ENCODE results near the gene FAM3A. TPM values are rescaled to one million over a fixed set of nuclear protein-coding genes. Genes with fewer than 3 reads are reported as not detected.

FAM3A gene
- total RNA-seq, 4 donors from 2014 or later = 62.7 to 112 (median 72.5) TPM

- Histone ChIP-seq H3K27ac (no peak overlapping the region), H3K4me1 (no peaks in the 10 kb centered on the region), H3K4me3 (no peak overlapping the region), H3K27me3 (no peaks in the 10 kb centered on the region), H3K9me3 (no peaks in the 10 kb centered on the region), H3K36me3 (no peaks in the 10 kb centered on the region)
- TF ChIP-seq EP300 (IDR thresholded peaks at IDR 0.05; ENCODE audit: low read depth) = no peak
- TF ChIP-seq POLR2AphosphoS5 (IDR thresholded peaks at IDR 0.05) = no peak
- TF ChIP-seq CTCF (IDR thresholded peaks at IDR 0.05) = no peak
- no peak for TF ChIP-seq POLR2A (IDR thresholded peaks at IDR 0.05)
- WGBS, 2 donors (ENCODE audit: low coverage in 1 of 2) = 95% methylated on average over 9 of the region's 9 CpGs; no CpG with 5 or more reads in 1 of the 2 donors
- in situ Hi-C loops (cut with MboI; ENCODE audit: low pct_ligation_motif_present in 1 of 4, low pct_unique_long_range_greater_than_20kb in 1 of 4, low sequenced_read_pairs in 3 of 4) (no loop called here), intact Hi-C loops (cut with DNase I; ENCODE audit: low total_unique reads) (no loop called here)
- no peak for DNase-seq
These were observed 46.9 kb downstream of the FAM3A start for GRCh38 chrX:154469114-154469513.

GRCh38 chrX:154468217-154468616 lies 47.8 kb downstream of the FAM3A start:
- Histone ChIP-seq H3K36me3 (no peaks in the 10 kb centered on the region), H3K27me3 (no peaks in the 10 kb centered on the region), H3K4me3 (no peak overlapping the region), H3K4me1 (no peaks in the 10 kb centered on the region), H3K27ac (no peak overlapping the region), H3K9me3 (no peaks in the 10 kb centered on the region)
- in situ Hi-C loops (cut with MboI; ENCODE audit: low pct_ligation_motif_present in 1 of 4, low pct_unique_long_range_greater_than_20kb in 1 of 4, low sequenced_read_pairs in 3 of 4) (no loop called here), intact Hi-C loops (cut with DNase I; ENCODE audit: low total_unique reads) (no loop called here)
- 97% methylated on average over 23 of the region's 23 CpGs; no CpG with 5 or more reads in 1 of the 2 donors for WGBS, 2 donors (ENCODE audit: low coverage in 1 of 2)
- TF ChIP-seq POLR2AphosphoS5 (IDR thresholded peaks at IDR 0.05) (no peak), CTCF (IDR thresholded peaks at IDR 0.05) (no peak), EP300 (IDR thresholded peaks at IDR 0.05; ENCODE audit: low read depth) (no peak), POLR2A (IDR thresholded peaks at IDR 0.05) (no peak)
- no peak for DNase-seq

GRCh38 chrX:154467556-154467955 lies 48.5 kb downstream of the FAM3A start:
- Histone ChIP-seq H3K27me3 (no peaks in the 10 kb centered on the region), H3K36me3 (no peaks in the 10 kb centered on the region), H3K4me3 (no peak overlapping the region), H3K9me3 (no peaks in the 10 kb centered on the region), H3K4me1 (no peaks in the 10 kb centered on the region), H3K27ac (no peak overlapping the region)
- WGBS, 2 donors (ENCODE audit: low coverage in 1 of 2) = 95% methylated on average over 19 of the region's 21 CpGs; no CpG with 5 or more reads in 1 of the 2 donors
- in situ Hi-C loops (cut with MboI; ENCODE audit: low pct_ligation_motif_present in 1 of 4, low pct_unique_long_range_greater_than_20kb in 1 of 4, low sequenced_read_pairs in 3 of 4) (no loop called here), intact Hi-C loops (cut with DNase I; ENCODE audit: low total_unique reads) (no loop called here)
- no peak for DNase-seq
- TF ChIP-seq EP300 (IDR thresholded peaks at IDR 0.05; ENCODE audit: low read depth) = no peak
- TF ChIP-seq CTCF (IDR thresholded peaks at IDR 0.05) = no peak
- no peak for TF ChIP-seq POLR2A (IDR thresholded peaks at IDR 0.05)
- TF ChIP-seq POLR2AphosphoS5 (IDR thresholded peaks at IDR 0.05) = no peak

GRCh38 chrX:154466907-154467306 lies 49.1 kb downstream of the FAM3A start:
- H3K4me3 ChIP-seq = no peak overlapping the region
- H3K9me3 ChIP-seq = no peaks in the 10 kb centered on the region
- 94% methylated on average over 10 of the region's 15 CpGs; no CpG with 5 or more reads in 1 of the 2 donors for WGBS, 2 donors (ENCODE audit: low coverage in 1 of 2)
- in situ Hi-C loops (cut with MboI; ENCODE audit: low pct_ligation_motif_present in 1 of 4, low pct_unique_long_range_greater_than_20kb in 1 of 4, low sequenced_read_pairs in 3 of 4) (no loop called here), intact Hi-C loops (cut with DNase I; ENCODE audit: low total_unique reads) (no loop called here)
- no peak for DNase-seq
- H3K4me1 ChIP-seq = no peaks in the 10 kb centered on the region
- TF ChIP-seq CTCF (IDR thresholded peaks at IDR 0.05) (no peak), EP300 (IDR thresholded peaks at IDR 0.05; ENCODE audit: low read depth) (no peak), POLR2AphosphoS5 (IDR thresholded peaks at IDR 0.05) (no peak), POLR2A (IDR thresholded peaks at IDR 0.05) (no peak)
- H3K27me3 ChIP-seq = no peaks in the 10 kb centered on the region
- no peaks in the 10 kb centered on the region for H3K36me3 ChIP-seq
- no peak overlapping the region for H3K27ac ChIP-seq

Data from transverse colon (tissue), 4 donors.